GM12801 (cell line): ENCODE data around the gene UST.

ENCODE experiments used
- TF ChIP-seq, protein P1 (sequence below): IDR thresholded peaks from one replicate; pipeline ENCODE4 v1.5.1; 2011; ENCODE audit warnings: control low read depth; ENCODE audit not compliant: insufficient read length; ENCODE audit errors: extremely low read depth

Gene UST

DNA sequence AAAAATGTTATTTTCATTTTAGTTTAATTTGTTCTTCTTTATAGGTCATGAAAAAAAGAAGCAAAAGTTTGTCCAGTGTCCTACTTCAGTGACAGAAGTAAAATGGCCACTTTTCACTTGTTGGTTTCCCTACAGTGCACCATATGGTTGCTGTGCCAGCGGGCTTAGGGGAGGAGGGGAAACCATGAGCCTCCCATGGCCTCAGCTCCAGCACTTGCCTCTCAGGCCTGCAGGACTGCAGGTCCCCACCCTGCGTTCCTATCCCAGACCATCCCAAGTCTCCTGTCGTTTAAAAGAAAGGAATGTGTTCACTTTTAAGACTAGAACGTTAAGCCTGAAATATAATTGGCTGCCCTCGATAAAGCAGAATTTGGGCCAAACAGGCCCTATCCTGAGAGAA lies 360.7 kb downstream of the UST start:
- TF ChIP-seq, protein P1, sequence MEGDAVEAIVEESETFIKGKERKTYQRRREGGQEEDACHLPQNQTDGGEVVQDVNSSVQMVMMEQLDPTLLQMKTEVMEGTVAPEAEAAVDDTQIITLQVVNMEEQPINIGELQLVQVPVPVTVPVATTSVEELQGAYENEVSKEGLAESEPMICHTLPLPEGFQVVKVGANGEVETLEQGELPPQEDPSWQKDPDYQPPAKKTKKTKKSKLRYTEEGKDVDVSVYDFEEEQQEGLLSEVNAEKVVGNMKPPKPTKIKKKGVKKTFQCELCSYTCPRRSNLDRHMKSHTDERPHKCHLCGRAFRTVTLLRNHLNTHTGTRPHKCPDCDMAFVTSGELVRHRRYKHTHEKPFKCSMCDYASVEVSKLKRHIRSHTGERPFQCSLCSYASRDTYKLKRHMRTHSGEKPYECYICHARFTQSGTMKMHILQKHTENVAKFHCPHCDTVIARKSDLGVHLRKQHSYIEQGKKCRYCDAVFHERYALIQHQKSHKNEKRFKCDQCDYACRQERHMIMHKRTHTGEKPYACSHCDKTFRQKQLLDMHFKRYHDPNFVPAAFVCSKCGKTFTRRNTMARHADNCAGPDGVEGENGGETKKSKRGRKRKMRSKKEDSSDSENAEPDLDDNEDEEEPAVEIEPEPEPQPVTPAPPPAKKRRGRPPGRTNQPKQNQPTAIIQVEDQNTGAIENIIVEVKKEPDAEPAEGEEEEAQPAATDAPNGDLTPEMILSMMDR = no peak

DNA sequence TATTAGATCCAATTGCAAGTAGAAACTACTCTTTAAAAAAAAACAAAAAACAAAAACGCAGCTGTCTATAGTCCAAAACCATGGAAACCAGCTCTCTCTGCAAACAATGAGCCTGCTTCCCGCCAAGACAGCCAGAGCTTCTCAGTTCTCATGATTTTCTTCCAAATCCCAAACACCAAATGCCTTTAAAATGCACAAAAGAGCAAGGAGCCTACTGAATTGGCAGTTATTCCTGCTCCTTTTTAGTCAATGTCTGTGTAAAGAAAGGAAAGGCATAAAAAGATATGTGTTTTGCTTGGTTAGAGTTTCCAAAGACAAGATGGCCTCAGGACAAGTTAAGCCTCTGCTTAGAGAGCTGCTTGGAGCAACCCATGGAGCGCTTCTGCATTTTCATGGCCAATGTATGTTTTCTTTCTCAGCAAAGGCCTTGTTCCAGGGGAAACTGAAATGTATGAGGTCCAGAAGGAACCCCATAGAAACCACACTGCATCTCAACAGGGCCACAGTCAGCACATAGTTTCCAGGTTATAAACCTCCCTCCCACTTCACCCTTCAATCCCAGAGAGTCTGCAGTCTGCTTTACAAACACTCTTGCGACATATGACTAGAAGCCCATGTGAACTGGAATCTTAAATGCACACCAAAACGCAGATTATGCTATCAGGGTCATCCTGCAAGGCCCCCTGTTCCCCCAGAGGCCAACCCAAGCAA lies 361.4 kb downstream of the UST start:
- TF ChIP-seq, protein P1 = no peak

DNA sequence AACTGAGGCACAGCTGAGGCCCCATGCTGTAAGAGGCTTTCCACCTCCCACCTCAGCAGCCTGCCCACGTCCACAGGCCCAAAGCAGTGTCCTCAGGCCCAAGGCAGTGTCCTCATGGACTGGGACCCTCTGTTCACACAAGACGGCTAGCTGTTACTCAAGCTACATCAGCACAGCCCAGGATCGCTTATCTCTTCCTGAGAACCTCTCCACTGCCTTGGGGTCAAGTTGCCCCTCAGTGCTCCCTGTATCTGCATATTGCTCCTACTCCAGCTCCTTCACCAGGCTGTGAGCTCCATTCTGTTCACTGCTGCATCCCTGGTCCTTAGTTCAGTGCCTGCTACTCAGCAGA lies 361.9 kb downstream of the UST start:
- TF ChIP-seq, protein P1 = no peak

DNA sequence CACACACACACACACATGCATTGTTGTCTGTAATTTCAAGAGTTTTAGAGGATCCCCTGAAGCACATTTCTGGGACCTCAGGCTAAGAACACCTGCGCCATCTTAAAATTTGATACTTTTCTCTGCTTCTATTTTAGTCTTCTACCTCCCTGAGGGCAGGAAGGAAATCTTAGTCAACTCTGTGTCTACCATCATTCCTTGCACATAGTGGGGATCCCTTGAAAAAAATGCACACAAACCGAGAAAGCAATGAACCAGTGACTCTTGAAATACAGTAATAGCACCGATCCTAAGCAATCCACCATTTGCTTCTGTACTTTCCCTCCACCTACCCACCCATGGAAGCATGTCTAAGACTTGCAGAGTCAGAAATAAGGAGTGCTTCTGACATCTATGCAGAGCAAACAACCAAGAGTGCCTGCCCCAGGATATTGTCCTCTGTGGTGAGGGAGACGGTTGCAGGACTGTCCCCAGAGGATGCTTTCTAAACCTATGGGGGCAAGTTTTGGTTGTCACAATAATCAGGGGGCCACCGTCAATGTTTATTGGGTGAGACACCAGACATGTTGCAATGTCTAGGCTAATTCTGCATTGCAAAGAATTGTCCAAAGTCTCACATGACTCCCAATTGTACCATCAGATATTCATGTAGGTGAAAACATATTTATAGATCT lies 362.7 kb downstream of the UST start:
- TF ChIP-seq, protein P1 = no peak

DNA sequence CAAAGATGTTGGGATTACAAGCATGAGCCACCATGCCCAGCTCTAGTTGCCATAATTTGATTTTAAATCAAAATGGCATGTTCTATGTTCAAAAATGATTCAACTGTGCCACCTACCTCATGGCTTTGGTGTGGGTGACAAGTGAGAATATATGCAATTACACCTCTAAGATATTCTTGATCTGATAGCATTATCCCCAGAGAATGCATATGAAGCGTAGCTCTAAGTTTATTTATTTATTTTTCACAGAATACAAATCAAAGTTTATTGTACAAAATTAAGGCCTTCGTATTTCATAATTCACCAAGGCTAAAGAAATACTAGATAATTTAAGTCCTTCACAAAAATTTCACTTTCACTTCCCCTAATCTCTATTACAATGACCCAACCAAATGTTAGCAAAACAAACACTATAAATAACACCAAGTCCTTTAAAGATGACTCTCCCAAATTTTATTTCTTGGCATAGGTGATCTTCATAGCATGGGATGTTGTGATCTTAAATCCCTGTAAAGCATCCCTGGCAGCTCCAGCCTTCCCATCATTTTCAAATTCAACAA lies 364.8 kb downstream of the UST start:
- TF ChIP-seq, protein P1 = no peak

- TF ChIP-seq, protein P1 = no peak
Measured at GRCh38 chr6:149112976-149113375, 366.1 kb downstream of the UST start.

DNA sequence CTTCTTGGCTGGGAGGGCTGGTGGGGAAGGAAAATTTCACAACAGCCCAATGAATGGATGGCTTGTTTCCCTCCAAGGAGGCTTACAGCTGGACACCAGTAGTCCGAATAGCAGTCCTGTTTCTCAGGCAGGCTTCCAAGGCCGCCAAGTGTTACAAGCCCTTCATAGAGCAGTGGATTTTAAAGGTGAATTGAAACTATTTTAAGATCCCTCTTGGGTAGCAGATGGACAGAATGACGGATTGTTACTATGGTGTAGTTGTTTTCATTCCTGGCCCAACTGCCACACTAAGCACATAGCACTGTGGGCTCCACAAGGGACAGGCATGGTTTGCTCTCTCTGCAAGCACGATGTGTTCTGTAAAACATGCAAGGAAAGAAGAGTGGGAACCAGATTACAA lies 367.3 kb downstream of the UST start:
- TF ChIP-seq, protein P1 = no peak
